ENCODE results near the gene MUC4. TPM values are rescaled to one million over a fixed set of nuclear protein-coding genes. Genes with fewer than 3 reads are reported as not detected.

MUC4 gene
- total and polyA plus RNA-seq, 4 donors = not detected

DNA sequence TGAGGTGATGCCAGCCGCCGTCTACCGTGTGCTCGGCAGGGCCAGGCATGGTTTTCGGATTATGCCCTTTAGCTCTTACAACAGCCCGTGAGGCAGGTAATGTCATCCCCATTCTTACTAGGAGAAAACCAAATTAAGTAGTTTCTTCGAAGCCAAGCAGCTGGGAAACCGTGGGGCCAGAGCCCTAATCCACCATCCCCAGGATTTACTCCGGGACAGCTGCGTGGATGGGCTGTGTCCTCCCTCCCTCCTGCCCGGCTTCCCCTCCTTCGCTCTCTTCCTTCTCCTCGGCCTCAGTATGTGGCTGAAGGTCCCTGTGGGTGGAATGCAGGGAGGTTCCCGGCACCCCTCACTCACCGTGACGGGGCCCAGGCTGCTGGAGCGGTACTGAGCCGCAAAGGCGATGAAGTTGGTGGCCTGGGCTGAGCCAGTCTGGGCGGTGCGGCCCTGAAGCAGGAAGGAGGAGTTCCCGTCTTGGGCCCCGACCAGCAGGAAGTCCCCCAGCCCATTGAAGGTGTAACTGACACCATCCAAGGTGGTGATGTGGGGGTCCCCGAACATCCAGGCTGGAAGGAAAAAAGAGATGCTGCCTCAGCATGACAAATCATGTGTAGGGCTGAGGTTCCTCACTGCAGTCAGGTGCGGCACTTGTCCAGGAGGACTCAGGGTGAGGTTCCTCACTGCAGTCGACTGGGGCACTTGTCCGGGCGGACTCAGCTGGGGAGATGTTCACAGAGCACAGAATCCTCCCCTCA is 48.5 kb downstream of the MUC4 start:
- Histone ChIP-seq H3K4me1 (ENCODE audit: control insufficient read depth in 4 of 4, insufficient read depth in 4 of 4, low read length in 3 of 4) (no peaks in the 10 kb centered on the region), H3K4me3 (ENCODE audit: low read depth in 1 of 3, low read length in 3 of 3) (no peak overlapping the region), H3K9me3 (ENCODE audit: control insufficient read depth in 4 of 4, low read length in 3 of 4) (no peaks in the 10 kb centered on the region), H3K27me3 (ENCODE audit: control insufficient read depth in 4 of 4, insufficient read depth in 4 of 4, low read length in 3 of 4) (peaks cover 0 to 2% (median 0%) of the 10 kb centered on the region in 4 donors), H3K9ac (ENCODE audit: low read depth in 1 of 2, low read length in 2 of 2) (no peak overlapping the region), H3K27ac (ENCODE audit: low read depth in 1 of 2, low read length in 2 of 2) (no peak overlapping the region), H3K36me3 (ENCODE audit: control insufficient read depth in 4 of 4, insufficient read depth in 3 of 4, low read depth in 1 of 4, low read length in 3 of 4) (no peaks in the 10 kb centered on the region)
- DNase-seq (ENCODE audit: low spot score) = no peak
- 58% methylated on average over 28 of the region's 28 CpGs for WGBS
- TF ChIP-seq YY1 (IDR thresholded peaks at IDR 0.05) = no peak
- TF ChIP-seq RAD21 (IDR thresholded peaks at IDR 0.05) = no peak
- no peak for TF ChIP-seq JUND (IDR thresholded peaks at IDR 0.05)
- TF ChIP-seq RXRA (IDR thresholded peaks at IDR 0.05) = no peak
- no peak for TF ChIP-seq TAF1 (conservative IDR thresholded peaks at IDR 0.05)

DNA sequence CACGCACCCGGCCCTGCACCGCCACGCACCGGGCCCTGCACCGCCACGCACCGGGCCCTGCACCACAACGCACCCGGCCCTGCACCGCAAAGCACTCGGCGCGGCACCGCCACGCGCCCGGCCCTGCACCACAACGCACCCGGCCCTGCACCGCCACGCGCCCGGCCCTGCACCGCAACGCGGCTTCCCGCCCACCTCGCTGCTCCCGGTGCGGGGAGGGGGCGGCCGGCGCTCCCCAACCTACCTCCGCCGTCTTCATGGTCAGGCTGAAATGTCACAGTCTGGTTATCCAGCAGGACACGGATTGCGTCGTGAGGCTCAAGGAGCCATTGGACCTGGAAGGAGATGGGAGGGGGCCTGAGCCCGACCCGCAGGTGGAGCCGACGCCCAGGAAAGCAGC is 49.1 kb downstream of the MUC4 start:
- Histone ChIP-seq H3K4me3 (ENCODE audit: low read depth in 1 of 3, low read length in 3 of 3) (no peak overlapping the region), H3K27me3 (ENCODE audit: control insufficient read depth in 4 of 4, insufficient read depth in 4 of 4, low read length in 3 of 4) (peaks cover 0 to 2% (median 0%) of the 10 kb centered on the region in 4 donors), H3K4me1 (ENCODE audit: control insufficient read depth in 4 of 4, insufficient read depth in 4 of 4, low read length in 3 of 4) (peaks cover 0 to under 1% (median 0%) of the 10 kb centered on the region in 4 donors), H3K9me3 (ENCODE audit: control insufficient read depth in 4 of 4, low read length in 3 of 4) (no peaks in the 10 kb centered on the region), H3K9ac (ENCODE audit: low read depth in 1 of 2, low read length in 2 of 2) (no peak overlapping the region), H3K27ac (ENCODE audit: low read depth in 1 of 2, low read length in 2 of 2) (no peak overlapping the region), H3K36me3 (ENCODE audit: control insufficient read depth in 4 of 4, insufficient read depth in 3 of 4, low read depth in 1 of 4, low read length in 3 of 4) (no peaks in the 10 kb centered on the region)
- TF ChIP-seq GABPA (IDR thresholded peaks at IDR 0.05 in 1 of 2, conservative IDR thresholded peaks at IDR 0.05 in 1 of 2) (no peak), RXRA (IDR thresholded peaks at IDR 0.05) (no peak), NR2F2 (IDR thresholded peaks at IDR 0.05) (no peak), FOXA1 (IDR thresholded peaks at IDR 0.05) (no peak), TAF1 (conservative IDR thresholded peaks at IDR 0.05) (no peak), RAD21 (IDR thresholded peaks at IDR 0.05) (no peak), FOXA2 (IDR thresholded peaks at IDR 0.05) (no peak), JUND (IDR thresholded peaks at IDR 0.05) (no peak), HNF4G (IDR thresholded peaks at IDR 0.05) (no peak), EGR1 (IDR thresholded peaks at IDR 0.05; ENCODE audit: low read depth in 2 of 2) (no peak), HNF4A (conservative IDR thresholded peaks at IDR 0.05) (no peak), YY1 (IDR thresholded peaks at IDR 0.05) (no peak), SP1 (IDR thresholded peaks at IDR 0.05) (no peak)
- TF ChIP-seq, protein P1, sequence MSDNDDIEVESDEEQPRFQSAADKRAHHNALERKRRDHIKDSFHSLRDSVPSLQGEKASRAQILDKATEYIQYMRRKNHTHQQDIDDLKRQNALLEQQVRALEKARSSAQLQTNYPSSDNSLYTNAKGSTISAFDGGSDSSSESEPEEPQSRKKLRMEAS (IDR thresholded peaks at IDR 0.05) = no peak
- TF ChIP-seq, protein P2, sequence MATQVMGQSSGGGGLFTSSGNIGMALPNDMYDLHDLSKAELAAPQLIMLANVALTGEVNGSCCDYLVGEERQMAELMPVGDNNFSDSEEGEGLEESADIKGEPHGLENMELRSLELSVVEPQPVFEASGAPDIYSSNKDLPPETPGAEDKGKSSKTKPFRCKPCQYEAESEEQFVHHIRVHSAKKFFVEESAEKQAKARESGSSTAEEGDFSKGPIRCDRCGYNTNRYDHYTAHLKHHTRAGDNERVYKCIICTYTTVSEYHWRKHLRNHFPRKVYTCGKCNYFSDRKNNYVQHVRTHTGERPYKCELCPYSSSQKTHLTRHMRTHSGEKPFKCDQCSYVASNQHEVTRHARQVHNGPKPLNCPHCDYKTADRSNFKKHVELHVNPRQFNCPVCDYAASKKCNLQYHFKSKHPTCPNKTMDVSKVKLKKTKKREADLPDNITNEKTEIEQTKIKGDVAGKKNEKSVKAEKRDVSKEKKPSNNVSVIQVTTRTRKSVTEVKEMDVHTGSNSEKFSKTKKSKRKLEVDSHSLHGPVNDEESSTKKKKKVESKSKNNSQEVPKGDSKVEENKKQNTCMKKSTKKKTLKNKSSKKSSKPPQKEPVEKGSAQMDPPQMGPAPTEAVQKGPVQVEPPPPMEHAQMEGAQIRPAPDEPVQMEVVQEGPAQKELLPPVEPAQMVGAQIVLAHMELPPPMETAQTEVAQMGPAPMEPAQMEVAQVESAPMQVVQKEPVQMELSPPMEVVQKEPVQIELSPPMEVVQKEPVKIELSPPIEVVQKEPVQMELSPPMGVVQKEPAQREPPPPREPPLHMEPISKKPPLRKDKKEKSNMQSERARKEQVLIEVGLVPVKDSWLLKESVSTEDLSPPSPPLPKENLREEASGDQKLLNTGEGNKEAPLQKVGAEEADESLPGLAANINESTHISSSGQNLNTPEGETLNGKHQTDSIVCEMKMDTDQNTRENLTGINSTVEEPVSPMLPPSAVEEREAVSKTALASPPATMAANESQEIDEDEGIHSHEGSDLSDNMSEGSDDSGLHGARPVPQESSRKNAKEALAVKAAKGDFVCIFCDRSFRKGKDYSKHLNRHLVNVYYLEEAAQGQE (IDR thresholded peaks at IDR 0.05) = no peak
- TF ChIP-seq, protein P3, sequence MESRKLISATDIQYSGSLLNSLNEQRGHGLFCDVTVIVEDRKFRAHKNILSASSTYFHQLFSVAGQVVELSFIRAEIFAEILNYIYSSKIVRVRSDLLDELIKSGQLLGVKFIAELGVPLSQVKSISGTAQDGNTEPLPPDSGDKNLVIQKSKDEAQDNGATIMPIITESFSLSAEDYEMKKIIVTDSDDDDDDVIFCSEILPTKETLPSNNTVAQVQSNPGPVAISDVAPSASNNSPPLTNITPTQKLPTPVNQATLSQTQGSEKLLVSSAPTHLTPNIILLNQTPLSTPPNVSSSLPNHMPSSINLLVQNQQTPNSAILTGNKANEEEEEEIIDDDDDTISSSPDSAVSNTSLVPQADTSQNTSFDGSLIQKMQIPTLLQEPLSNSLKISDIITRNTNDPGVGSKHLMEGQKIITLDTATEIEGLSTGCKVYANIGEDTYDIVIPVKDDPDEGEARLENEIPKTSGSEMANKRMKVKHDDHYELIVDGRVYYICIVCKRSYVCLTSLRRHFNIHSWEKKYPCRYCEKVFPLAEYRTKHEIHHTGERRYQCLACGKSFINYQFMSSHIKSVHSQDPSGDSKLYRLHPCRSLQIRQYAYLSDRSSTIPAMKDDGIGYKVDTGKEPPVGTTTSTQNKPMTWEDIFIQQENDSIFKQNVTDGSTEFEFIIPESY (IDR thresholded peaks at IDR 0.05) = no peak
- TF ChIP-seq, protein P4, sequence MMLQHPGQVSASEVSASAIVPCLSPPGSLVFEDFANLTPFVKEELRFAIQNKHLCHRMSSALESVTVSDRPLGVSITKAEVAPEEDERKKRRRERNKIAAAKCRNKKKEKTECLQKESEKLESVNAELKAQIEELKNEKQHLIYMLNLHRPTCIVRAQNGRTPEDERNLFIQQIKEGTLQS (IDR thresholded peaks at IDR 0.05) = no peak
- TF ChIP-seq, protein P5, sequence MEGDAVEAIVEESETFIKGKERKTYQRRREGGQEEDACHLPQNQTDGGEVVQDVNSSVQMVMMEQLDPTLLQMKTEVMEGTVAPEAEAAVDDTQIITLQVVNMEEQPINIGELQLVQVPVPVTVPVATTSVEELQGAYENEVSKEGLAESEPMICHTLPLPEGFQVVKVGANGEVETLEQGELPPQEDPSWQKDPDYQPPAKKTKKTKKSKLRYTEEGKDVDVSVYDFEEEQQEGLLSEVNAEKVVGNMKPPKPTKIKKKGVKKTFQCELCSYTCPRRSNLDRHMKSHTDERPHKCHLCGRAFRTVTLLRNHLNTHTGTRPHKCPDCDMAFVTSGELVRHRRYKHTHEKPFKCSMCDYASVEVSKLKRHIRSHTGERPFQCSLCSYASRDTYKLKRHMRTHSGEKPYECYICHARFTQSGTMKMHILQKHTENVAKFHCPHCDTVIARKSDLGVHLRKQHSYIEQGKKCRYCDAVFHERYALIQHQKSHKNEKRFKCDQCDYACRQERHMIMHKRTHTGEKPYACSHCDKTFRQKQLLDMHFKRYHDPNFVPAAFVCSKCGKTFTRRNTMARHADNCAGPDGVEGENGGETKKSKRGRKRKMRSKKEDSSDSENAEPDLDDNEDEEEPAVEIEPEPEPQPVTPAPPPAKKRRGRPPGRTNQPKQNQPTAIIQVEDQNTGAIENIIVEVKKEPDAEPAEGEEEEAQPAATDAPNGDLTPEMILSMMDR (IDR thresholded peaks at IDR 0.05; ENCODE audit: low read depth, low read length, missing input control) = no peak
- 41% methylated on average over 43 of the region's 43 CpGs for WGBS
- DNase-seq (ENCODE audit: low spot score) = no peak

Measured in liver (tissue), 9 donors.